ENCODE measurements around the gene SPACDR.
A peak's percentile ranks its signal among the peaks of the same experiment; 100 is the strongest.
"Not testable (repeated sequence)": the region's sequence is repeated elsewhere in the genome, so short reads cannot be mapped to it uniquely, and the experiment has no call there.

SPACDR gene

GRCh38 chr7:100464210-100464660 lies at the start of gene SPACDR:
SPACDR (minus strand) TSS chr7:100464260; CDS start chr7:100464025, 235 bp downstream.
- no peak for DNase-seq

GRCh38 chr7:100513212-100513810 lies 49.3 kb upstream of the SPACDR start:
- DNase-seq = no peak

- no peak for DNase-seq
These were observed 46.6 kb upstream of the SPACDR start for GRCh38 chr7:100510437-100511239.

GRCh38 chr7:100509231-100509630 lies 45.2 kb upstream of the SPACDR start:
- DNase-seq = peak; percentile 58

GRCh38 chr7:100506356-100506923 lies 42.4 kb upstream of the SPACDR start:
- no peak for DNase-seq

GRCh38 chr7:100504887-100505611 lies 41.0 kb upstream of the SPACDR start:
- no peak for DNase-seq

- not testable (repeated sequence) for DNase-seq
These were observed 40.0 kb upstream of the SPACDR start for GRCh38 chr7:100504031-100504430.

GRCh38 chr7:100500743-100501142 lies 36.7 kb upstream of the SPACDR start:
- not testable (repeated sequence) for DNase-seq

- DNase-seq = no peak
These were observed 32.4 kb upstream of the SPACDR start for GRCh38 chr7:100496509-100496908.

- DNase-seq = no peak
These were observed 29.6 kb upstream of the SPACDR start for GRCh38 chr7:100493476-100494264.

GRCh38 chr7:100492738-100493475 lies 28.8 kb upstream of the SPACDR start:
- no peak for DNase-seq

GRCh38 chr7:100491192-100491578 lies 27.1 kb upstream of the SPACDR start:
- no peak for DNase-seq

- no peak for DNase-seq
These were observed 26.6 kb upstream of the SPACDR start for GRCh38 chr7:100490483-100491191.

- peak; percentile 98 for DNase-seq
These were observed 25.8 kb upstream of the SPACDR start for GRCh38 chr7:100489824-100490223.

- no peak for DNase-seq
These were observed 25.1 kb upstream of the SPACDR start for GRCh38 chr7:100489121-100489520.

- DNase-seq = no peak
These were observed 24.5 kb upstream of the SPACDR start for GRCh38 chr7:100488333-100489095.

GRCh38 chr7:100486753-100487446 lies 22.8 kb upstream of the SPACDR start:
- no peak for DNase-seq

- DNase-seq = no peak
These were observed 22.1 kb upstream of the SPACDR start for GRCh38 chr7:100486111-100486636.

- DNase-seq = no peak
These were observed 21.4 kb upstream of the SPACDR start for GRCh38 chr7:100485471-100485876.

Data from NCI-H2029 (cell line).